Measurements from ENCODE around the gene NDRG4. TPM values are rescaled to one million over a fixed set of nuclear protein-coding genes. Genes with fewer than 3 reads are reported as not detected.

NDRG4 gene
- total and polyA plus RNA-seq, 2 of the 13 experiments (the other 11 are each of a cell fraction or from before 2014, with no cell fraction given), result 1.7 to 2.7 TPM

- H3K36me3 ChIP-seq (replicated peaks in 1 of 2; ENCODE audit: control insufficient read depth in 1 of 2, insufficient read depth in 2 of 2, low read length in 2 of 2), result no peaks in the 10 kb centered on the region
- FAIRE-seq (no peak), ATAC-seq (peak; percentile 31), DNase-seq (ENCODE audit: low spot score) (no peak)
- no peak overlapping the region for H3K9ac ChIP-seq (ENCODE audit: insufficient read depth, low read depth, low read length)
- peaks cover 1 to 45% of the 10 kb centered on the region in 2 experiments; a peak in 2 of 5 replicates for H3K27me3 ChIP-seq (ENCODE audit: control insufficient read depth in 1 of 2, insufficient read depth in 2 of 2, low read length in 2 of 2)
- no peaks in the 10 kb centered on the region; the same call in 1 of the 2 replicates for H4K20me1 ChIP-seq (ENCODE audit: insufficient read depth, low read length)
- 21% methylated on average over 8 of the region's 10 CpGs for WGBS (ENCODE audit: low lambda C conversion rate)
- intact Hi-C loops (cut with micrococcal nuclease; ENCODE audit: unreplicated experiment), result no loop called here
- H2AFZ ChIP-seq (ENCODE audit: low read length), result no peak overlapping the region
- ChIA-PET CTCF (ENCODE audit: low intra/inter-chr PET ratio, low total read pairs) (no interaction called here), POLR2A (no interaction called here)
- H3K4me1 ChIP-seq (ENCODE audit: insufficient read depth, low read length), result no peaks in the 10 kb centered on the region
- no peak overlapping the region for H3K4me2 ChIP-seq (ENCODE audit: low read depth, low read length)
- no peak overlapping the region for H3K4me3 ChIP-seq (replicated peaks in 1 of 3; ENCODE audit: insufficient read depth in 1 of 3, low read depth in 2 of 3, low read length in 3 of 3)
- BruUV-seq (replicated peaks), result no TSS peak
- H3K9me3 ChIP-seq (ENCODE audit: low read length), result no peaks in the 10 kb centered on the region
- no peak overlapping the region for H3K27ac ChIP-seq (ENCODE audit: extremely low read length, insufficient read depth, low read length)
- TF ChIP-seq SAP130 (CRISPR knock-in tag; IDR thresholded peaks at IDR 0.05; ENCODE audit: low read depth) (no peak), TFAP4 (IDR thresholded peaks at IDR 0.05; ENCODE audit: borderline replicate concordance, low read depth) (0 out of 2 replicates have a peak, but pooled peaks have one; percentile 30), RARA (CRISPR knock-in tag; IDR thresholded peaks at IDR 0.05) (0 out of 2 replicates have a peak, but pooled peaks have one; percentile 29)
- in situ Hi-C loops (cut with HindIII; ENCODE audit: extremely low pct_ligation_motif_present, low pct_unique_long_range_greater_than_20kb), result no loop called here
- H3K79me2 ChIP-seq (ENCODE audit: insufficient read depth, low read length), result no peaks in the 10 kb centered on the region
Measured at GRCh38 chr16:58471209-58471975, 28.6 kb upstream of the NDRG4 start.

GRCh38 chr16:58472266-58472665, 27.7 kb upstream of the NDRG4 start:
- in situ Hi-C loops (cut with HindIII; ENCODE audit: extremely low pct_ligation_motif_present, low pct_unique_long_range_greater_than_20kb) (no loop called here), intact Hi-C loops (cut with micrococcal nuclease; ENCODE audit: unreplicated experiment) (no loop called here)
- ChIA-PET CTCF (ENCODE audit: low intra/inter-chr PET ratio, low total read pairs) (no interaction called here), POLR2A (no interaction called here)
- H3K36me3 ChIP-seq (replicated peaks in 1 of 2; ENCODE audit: control insufficient read depth in 1 of 2, insufficient read depth in 2 of 2, low read length in 2 of 2), result no peaks in the 10 kb centered on the region
- ATAC-seq (peak; percentile 13; the same call in 1 of the 3 replicates), FAIRE-seq (no peak), DNase-seq (ENCODE audit: low spot score) (no peak)
- H2AFZ ChIP-seq (ENCODE audit: low read length), result no peak overlapping the region
- H3K27ac ChIP-seq (ENCODE audit: extremely low read length, insufficient read depth, low read length), result no peak overlapping the region
- H3K4me2 ChIP-seq (ENCODE audit: low read depth, low read length), result no peak overlapping the region
- peaks cover 1 to 39% of the 10 kb centered on the region in 2 experiments; a peak in 2 of 5 replicates for H3K27me3 ChIP-seq (ENCODE audit: control insufficient read depth in 1 of 2, insufficient read depth in 2 of 2, low read length in 2 of 2)
- no peaks in the 10 kb centered on the region for H3K79me2 ChIP-seq (ENCODE audit: insufficient read depth, low read length)
- no peaks in the 10 kb centered on the region for H4K20me1 ChIP-seq (ENCODE audit: insufficient read depth, low read length)
- no TSS peak for BruUV-seq (replicated peaks)
- 26% methylated on average over 9 of the region's 9 CpGs for WGBS (ENCODE audit: low lambda C conversion rate)
- H3K9ac ChIP-seq (ENCODE audit: insufficient read depth, low read depth, low read length), result no peak overlapping the region
- no peak overlapping the region for H3K4me3 ChIP-seq (replicated peaks in 1 of 3; ENCODE audit: insufficient read depth in 1 of 3, low read depth in 2 of 3, low read length in 3 of 3)
- H3K4me1 ChIP-seq (ENCODE audit: insufficient read depth, low read length), result no peaks in the 10 kb centered on the region
- H3K9me3 ChIP-seq (ENCODE audit: low read length), result no peaks in the 10 kb centered on the region
- TF ChIP-seq ARID4A (CRISPR knock-in tag; IDR thresholded peaks at IDR 0.05; ENCODE audit: borderline replicate concordance), result no peak
- TF ChIP-seq XBP1 (CRISPR knock-in tag; IDR thresholded peaks at IDR 0.05), result no peak
- TF ChIP-seq HNF1A (IDR thresholded peaks at IDR 0.05; ENCODE audit: low read depth), result no peak
- TF ChIP-seq HNF1A (CRISPR knock-in tag; IDR thresholded peaks at IDR 0.05; ENCODE audit: borderline replicate concordance), result no peak
- TF ChIP-seq ZNF350 (CRISPR knock-in tag; IDR thresholded peaks at IDR 0.05; ENCODE audit: borderline replicate concordance, low read depth), result no peak
